Hematopoietic multipotent progenitor cell treated with erythropoietin and hydrocortisone succinate and interleukin-3 and kit ligand, for 8 days (in vitro differentiated cells): ENCODE data around the gene SPDYE1.

ENCODE experiments used
- DNase-seq: peaks from one replicate; pipeline ENCODE4 v3.0.0-alpha.2; 2015

SPDYE1 gene

DNA sequence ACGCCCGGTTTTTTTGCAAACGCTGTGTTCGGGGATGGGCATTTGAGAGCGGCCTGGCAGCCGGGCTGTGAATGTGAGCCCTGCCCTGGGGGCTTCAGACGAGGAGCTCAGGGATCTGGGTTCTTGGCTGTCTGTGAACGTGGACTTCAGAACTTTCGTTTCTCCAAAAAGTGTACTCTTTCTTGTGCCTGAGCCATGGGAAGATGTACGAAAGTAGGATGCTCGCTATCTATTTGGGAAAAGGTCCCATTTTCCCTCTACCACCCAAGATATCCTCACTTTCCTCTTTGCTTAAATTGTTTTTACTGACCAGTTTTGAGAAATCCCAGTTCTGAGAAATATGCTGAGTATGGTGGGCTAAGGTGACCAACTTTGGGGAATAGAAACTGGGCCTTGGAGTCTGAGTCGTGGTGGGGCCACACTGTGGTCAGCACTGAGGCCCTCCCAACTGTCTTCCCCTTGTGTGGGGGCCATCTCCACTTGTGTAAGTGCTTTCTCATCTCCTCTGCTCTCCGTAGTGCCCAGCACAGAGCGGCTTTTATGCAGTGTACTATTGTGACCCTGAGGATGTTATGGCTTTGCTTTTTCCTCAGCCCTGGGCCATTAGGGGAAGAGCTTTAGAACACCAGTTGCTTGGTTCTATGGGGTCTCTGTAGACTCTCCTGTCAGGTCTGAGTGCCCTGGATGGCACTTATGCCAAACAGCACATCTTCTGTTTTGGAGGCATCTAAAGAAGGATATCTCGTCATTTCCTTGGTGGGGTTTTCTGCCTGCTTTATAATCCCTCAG lies 47.7 kb downstream of the SPDYE1 start:
- peak; percentile 59 for DNase-seq

DNA sequence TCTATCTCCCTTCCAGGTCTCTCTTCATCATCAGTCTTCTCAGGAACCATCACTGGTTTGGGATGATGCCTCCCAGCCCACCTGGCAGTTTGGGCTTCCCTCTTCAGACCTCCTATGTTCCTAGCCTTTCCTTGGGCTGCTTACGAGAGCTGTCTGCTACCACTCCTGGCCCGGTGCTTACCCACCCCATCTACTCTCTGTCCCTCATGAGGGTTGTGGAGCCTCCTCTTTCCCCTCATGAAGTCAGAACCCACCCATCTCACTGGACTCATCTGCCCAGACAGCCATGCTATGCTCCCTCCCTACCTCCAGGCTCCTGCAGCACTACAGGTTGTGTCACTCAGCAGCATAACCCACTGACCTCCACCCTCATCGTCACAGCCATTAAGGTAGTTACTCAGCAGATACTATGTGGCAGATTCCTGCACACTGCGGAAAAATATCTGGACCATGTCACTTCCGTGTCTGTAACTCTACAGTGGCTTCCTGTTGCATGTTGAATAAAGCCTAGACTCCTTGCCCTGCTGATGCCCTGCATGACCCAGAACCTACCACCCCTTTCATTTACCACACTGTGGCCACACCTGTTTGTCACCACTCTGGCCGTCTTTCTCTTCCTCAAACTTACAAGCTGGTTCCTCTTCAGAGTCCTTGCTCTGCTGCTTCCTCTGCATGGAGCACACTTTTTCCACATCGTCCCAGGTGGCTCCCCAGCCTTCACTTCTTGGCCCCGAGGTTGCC lies 48.8 kb downstream of the SPDYE1 start:
- no peak for DNase-seq

DNA sequence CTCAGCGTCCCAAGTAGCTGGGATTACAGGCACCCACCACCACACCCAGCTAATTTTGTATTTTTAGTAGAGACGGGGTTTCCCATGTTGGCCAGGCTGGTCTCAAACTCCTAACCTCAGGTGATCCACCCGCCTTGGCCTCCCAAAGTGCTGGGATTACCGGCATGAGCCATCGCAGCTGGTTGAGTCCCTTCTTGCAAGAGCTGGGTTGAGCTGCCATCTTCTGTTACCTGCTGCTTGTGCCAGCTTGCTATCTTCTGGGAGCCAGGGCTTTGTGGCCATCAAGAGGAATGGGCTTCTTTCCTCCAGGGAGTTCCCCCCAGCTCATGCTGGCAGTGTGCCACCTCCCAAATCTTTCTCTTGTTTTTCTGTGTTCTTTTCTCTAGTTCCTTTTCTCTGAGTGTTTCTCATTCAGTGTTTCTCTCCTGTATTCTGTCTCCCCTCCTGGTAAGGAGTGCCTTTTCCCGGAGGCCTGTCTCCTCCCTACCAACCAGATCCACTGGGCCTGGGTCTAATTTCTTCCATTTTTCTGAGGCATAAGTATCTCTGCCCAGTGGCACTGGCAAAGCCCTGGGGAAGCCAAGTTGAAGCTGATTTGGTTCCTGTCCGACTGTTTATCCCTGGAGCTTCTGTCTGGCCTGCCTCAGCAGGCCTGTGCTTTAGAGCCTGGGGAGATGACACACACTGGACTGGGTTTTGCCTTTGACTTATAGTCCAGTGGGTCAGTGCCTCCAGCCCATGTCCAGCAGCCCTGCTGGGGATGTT lies 50.5 kb downstream of the SPDYE1 start:
- DNase-seq = no peak

DNA sequence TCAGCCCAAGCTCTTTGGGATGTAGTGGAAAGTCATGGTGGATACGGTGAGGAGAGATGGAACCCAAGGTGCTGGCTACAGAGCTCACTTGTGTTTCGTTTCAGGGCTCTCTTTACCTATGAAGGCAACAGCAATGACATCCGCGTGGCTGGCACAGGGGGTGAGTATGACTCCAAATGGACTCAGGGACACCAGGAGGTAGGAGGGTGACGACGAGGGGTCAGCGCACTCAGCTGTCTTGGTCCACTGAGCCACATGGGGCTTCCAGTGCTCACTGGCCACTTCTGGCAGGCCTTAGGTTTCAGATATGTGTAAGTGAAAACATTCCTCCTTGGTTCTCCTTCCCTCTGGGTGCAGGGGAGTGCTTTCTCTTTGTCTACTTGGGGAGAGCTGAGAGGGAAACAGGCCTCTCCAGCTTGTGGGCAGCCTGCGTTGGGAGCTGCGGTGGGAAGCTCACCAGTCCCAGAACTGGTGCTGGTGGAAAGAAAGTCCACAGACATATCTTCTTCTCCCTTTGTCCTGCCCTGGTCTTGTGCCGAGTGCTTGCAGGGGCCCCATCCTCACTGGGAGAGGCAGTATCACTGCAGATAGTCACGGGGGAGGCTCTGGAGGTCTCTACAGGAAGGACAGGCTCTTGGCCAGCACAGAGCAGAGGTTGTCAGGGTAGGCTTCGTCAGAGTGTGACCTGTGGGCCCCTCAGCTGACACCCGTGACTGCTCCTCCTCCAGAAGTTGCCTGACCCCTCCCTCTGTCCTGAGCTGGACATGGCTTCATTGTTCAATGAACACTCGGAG lies 52.6 kb downstream of the SPDYE1 start:
- DNase-seq = no peak

DNA sequence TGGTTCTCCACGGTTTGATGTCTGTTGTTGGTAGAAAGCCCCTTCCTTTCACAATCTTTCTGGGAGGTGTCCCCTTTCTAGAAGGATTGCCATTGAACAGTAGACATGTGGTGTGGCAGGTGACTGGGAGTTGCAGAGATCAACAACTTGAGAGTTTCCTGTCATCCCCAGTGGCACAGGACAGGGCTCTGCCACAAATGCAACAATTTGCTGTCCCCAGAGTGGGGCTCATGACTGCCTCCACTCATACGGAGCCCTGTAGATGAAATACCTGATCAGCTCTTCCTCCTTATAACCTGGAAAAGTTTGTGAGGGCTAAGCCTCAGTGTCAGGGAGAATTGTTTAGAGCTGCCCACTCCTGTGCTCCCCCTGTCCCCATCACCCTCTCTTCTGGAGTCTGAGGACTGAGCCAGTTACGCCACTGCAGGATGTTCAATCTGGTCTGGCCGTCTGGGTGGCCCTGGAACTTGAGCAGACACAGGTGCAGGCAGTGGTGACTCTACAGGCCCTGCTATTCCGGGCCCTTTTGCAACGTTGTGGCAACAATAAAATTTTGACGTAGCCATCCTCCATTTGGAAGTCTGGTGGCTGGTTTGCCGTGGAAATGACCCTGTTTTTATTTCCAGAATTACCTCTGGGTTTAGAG lies 53.3 kb downstream of the SPDYE1 start:
- DNase-seq = no peak

DNA sequence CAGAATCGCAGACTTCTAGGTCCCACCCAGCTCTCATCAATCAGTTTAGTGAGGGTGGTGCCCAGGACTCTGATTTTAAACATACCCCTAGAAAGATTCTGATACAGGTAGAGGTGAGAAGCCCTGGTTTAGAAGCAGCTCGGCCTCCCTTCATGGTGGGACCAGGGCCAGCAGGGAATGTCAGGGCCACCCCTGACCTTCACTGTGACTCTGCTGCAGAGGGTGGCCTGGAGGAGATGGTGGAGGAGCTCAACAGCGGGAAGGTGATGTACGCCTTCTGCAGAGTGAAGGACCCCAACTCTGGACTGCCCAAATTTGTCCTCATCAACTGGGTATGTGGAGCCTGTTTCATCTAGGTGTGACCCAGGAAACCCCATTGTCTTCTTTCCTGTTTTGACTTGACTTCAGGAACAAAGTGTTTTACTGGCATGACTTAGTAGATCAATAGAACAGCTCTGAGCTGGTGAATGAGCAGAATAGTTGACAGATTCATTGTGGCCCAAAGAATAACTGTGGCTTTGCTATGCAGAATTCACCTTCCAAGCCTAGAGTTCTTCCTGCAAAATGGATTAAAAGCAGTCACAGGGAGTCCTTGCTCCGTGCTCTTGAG lies 54.0 kb downstream of the SPDYE1 start:
- no peak for DNase-seq

DNA sequence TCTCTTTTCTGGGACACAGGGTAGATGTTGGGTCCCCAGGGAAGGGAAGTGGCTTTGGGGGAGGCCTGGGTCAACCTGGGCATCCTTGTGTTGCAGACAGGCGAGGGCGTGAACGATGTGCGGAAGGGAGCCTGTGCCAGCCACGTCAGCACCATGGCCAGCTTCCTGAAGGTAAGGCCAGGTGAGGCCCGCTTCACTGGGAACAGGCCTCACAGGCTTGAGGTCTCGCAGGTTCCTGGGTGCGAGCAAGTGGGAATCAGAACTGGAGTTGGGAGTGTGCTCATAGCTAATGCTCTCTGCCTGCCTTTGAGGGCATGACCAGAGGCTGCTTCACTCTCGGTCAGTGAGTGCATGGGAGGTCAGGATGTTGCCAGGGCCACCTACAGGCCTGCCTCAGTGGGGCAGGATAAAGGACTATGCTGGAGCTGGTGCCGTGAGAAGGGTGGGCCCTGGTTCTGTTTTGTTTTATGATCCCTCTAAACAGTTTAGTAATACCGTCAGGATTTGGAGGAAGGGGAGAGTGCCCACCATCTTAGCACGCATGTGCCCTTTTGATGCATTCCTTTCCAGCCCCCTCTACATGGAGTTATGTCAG lies 55.2 kb downstream of the SPDYE1 start:
- no peak for DNase-seq

DNA sequence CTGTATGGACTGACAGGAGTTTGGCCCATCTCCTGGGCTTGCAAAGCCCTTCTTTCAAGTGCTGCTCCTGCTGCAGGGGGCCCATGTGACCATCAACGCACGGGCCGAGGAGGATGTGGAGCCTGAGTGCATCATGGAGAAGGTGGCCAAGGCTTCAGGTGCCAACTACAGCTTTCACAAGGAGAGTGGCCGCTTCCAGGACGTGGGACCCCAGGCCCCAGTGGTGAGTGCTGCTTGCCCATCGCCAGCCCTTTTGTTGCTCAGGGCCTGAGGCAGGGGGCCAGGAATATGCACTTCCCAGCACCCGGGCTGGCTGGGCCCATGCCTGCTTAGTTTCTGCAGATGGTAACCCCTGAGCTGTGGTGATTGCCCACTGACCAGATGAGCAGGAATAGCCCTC lies 59.0 kb downstream of the SPDYE1 start:
- no peak for DNase-seq

DNA sequence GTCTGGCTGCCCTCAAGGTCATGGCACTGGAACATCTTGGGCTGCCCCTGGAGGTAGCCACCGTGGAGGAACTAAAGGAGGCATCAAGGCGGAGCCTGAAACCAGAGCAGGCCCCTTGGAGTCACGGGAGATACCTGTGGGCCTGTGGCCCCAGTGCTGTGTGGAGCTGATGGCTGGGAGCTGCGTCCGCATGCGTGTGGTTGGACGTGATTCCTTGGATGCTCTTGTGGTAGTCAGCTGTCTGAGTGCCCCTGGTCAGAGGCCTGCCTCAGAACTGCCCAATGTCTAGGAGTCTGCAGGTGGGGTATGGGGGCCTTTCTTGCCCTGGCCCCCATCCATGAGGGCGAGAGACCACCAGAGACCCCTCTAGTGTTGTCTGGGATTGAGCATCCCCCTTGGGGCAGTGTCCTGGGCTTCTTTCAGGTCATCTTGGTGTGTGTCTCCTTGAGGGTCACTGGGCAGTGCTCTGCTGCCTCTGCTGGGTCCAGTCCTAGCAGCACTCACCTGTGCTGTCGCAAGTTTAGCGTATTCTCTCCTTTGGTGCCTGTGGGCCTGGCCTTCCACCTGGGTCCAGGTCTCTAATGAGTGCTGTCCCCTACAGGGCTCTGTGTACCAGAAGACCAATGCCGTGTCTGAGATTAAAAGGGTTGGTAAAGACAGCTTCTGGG lies 59.6 kb downstream of the SPDYE1 start:
- no peak for DNase-seq

DNA sequence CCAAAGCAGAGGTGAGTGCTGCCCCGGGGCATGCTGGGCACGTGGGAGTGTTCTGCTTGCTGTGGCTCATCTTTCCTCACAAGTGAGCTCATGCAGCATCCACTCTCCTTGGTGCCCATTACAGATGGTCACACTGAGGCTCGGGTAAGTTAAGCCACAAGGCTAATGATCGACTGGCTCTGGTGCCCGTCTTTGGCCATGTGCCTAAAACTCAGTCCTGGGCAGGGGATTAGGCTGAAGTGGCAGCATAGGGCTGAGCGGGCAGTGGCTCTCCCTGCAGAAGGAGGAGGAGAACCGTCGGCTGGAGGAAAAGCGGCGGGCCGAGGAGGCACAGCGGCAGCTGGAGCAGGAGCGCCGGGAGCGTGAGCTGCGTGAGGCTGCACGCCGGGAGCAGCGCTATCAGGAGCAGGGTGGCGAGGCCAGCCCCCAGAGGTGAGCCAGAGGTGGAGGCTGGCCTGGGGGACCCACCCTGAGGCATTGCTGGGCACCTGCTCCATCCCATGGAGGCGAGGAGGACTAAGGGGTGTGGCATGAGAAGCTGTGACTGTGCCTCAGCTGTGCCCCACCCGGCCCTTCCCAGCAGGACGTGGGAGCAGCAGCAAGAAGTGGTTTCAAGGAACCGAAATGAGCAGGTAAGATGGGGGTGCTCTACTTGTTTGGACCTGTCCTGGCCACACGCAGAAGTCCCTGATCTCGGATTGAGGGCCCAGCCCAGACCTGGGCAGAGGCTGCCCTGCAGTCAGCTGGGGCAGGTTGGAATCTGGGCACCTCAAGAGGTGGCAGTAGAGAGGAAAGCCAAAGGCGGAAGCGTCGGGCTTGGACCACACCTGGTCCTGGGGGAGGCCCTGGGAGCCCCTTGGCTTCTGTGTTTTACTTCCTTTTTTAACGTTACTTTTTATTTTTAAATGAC lies 60.4 kb downstream of the SPDYE1 start:
- DNase-seq = no peak

DNA sequence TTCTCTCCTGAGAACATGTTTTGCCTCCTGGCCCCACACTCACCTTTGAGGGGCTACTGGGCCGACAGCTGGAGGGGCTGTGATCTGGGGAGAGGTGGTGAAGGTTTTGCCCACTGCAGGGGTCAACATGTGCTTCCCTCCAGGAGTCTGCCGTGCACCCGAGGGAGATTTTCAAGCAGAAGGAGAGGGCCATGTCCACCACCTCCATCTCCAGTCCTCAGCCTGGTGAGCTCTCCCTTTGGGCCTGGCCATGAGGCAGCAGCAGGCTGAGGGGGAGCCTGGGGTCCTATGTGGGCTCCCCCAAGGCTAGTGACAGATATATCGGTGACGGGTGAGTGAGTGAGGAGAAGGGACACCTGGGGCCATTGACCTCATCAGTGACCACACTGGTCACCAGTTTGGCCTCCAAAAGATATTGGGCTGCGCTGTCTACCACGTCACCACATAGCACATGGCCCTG lies 61.1 kb downstream of the SPDYE1 start:
- DNase-seq = no peak

DNA sequence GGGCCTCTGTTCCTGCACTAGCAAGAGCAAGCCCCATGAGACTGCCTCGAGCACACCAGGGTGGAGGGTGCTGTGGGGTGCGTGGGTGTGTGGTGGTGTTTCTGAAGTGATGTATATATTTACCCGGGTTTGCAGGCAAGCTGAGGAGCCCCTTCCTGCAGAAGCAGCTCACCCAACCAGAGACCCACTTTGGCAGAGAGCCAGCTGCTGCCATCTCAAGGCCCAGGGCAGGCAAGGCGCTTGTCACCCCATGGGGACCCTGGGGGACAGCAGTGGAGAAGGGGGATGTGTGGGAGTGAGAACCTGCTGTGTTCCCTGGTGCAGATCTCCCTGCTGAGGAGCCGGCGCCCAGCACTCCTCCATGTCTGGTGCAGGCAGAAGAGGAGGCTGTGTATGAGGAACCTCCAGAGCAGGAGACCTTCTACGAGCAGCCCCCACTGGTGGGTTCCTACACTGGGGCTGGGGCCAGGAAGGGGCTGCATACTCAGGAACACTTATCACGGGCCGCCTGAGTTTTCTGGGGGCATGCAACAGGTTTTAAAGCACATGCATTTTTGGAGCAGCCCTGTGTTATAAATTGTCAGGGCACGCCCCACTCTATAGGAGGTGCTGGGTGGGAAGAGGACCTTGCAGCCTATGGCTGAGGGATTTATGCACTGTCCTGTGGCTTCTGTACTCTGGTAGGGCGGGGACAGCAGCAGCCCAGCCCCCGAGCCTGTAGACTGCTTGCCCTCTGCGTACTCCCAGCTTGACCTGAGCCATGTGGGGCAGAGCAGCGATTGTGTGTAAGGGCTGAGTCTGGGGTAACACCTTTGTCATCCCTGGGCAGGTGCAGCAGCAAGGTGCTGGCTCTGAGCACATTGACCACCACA lies 61.8 kb downstream of the SPDYE1 start:
- DNase-seq = no peak
